HG02678 (cell line): Measurements from ENCODE around the gene AMBRA1.
"Not testable (repeated sequence)": the region's sequence is repeated elsewhere in the genome, so short reads cannot be mapped to it uniquely, and the experiment has no call there.

ENCODE experiments used
- ATAC-seq: cut with Tn5 transposase; IDR thresholded peaks from one replicate; pipeline ENCODE4 v1.9.1; 2021; ENCODE audit warnings: mild to moderate bottlenecking, moderate library complexity; ENCODE audit not compliant: unreplicated experiment

The AMBRA1 gene

DNA sequence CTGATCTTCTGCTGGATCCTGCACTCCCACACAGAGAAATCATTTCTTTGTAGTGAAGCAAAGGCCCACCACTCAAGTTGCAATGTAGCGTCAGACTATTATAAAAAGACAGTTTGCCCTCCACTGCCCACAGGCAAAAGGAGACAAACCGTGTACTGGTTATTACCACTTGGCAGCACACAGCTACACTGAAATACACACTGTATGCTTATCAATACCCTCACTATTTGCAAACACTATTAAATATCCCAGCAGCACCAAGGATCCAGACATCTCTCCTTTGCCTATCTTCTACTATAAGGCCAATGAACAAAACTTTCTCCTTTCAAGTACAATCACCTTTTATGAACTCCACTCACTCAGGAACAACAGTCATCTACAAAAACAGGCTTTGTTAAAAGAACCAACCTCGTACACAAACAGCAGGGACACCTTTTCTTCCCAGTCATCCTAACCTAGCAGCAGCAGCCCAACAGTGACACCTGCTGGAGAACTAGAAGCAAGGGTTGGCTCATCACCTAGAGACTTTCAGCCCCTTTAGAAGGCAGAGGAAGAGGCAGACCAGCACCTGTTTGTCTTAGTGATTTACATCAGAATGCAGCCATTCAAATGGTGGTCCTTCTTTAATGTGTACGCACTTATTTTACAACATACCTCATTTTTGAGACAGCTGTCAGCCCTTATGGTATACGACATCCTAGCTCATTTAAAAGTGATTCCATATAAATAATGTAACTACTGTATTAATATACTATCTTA is 56.1 kb downstream of the AMBRA1 start:
- no peak for ATAC-seq

DNA sequence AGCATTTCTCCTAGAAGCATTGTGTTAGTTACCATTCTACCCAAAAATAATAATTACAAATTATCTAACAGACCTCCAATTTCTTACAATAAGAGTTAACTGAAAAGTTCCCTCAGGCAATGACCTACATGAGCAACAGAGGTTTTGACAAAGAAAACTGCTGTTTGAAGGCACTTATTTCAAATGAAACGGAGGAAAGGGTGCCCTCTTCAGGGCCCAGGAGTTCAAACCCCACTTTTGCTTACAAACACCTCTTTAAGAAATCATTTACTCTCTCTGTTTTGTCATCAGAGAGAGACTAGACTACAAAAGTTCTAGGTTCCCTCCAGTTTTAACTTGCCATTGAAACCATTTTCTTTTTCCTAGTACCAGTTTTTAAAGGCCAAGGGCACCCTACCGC is 56.7 kb downstream of the AMBRA1 start:
- no peak for ATAC-seq

DNA sequence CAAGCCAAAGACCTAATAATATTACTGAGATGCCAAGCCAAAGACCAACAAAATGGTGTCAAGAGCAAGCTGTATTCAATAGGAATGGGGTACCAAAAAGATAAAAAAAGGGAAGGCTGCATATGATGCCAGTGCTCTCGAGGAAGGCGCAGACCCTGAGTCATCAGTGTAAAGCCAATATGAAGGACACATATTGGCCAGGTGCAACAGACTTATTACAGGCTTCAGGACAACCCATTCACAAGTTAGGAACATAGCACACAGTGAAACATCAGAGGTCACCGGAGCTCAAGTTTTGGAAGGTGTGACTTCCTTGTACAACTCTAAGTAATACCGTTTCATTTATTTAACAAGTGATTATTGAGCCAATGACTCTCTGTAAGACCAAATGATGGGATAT is 58.1 kb downstream of the AMBRA1 start:
- no peak for ATAC-seq

DNA sequence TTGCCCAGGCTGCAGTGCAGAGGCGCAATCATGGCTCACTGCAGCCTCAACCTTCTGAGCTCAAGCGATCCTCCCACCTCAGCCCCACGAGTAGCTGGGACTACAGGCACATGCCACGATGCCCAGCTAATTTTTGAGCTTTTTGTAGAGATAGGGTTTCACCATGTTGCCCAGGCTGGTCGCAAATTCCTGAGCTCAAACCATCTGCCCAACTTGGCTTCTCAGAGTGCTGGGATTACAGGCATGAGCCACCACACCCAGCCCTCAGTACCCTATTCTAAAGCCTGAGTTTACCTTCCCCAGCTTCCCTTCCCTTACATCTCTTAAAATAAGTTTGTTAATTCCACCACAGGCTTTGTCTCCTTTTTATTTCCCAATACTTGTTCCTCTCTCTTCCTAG is 59.1 kb downstream of the AMBRA1 start:
- no peak for ATAC-seq

DNA sequence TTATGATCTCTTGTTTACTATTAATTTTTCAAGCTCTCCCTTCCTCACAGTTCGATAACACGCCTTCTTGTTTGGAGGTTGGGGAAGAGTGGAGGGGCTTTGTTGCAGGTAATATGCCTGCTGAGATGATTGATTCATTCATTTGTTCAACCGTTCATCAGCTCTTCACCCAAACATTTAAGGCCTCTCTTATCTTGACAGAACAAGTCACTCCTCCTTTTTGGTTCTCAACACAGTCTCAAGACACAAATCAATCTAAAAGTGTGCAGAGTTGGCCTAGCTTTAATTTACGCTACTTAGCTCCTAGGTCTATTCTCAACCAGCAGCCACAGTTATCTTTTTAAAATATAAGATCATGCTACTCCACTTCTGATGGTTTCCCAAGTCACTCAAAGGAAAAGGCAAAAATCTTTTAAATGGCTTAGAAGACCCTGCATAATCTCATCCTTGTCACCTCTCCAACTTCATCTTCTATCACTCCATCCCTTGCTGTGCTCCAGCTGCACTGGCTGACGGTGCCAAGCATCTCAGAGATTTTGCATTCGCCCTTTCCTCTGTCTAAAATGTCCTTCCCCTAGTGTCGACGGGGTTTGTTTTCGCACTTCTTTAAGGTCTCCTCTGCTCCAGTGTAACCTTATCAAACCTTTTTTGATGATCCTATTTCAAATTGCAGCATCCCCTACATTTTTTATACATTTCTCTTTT is 60.3 kb downstream of the AMBRA1 start:
- no peak for ATAC-seq

DNA sequence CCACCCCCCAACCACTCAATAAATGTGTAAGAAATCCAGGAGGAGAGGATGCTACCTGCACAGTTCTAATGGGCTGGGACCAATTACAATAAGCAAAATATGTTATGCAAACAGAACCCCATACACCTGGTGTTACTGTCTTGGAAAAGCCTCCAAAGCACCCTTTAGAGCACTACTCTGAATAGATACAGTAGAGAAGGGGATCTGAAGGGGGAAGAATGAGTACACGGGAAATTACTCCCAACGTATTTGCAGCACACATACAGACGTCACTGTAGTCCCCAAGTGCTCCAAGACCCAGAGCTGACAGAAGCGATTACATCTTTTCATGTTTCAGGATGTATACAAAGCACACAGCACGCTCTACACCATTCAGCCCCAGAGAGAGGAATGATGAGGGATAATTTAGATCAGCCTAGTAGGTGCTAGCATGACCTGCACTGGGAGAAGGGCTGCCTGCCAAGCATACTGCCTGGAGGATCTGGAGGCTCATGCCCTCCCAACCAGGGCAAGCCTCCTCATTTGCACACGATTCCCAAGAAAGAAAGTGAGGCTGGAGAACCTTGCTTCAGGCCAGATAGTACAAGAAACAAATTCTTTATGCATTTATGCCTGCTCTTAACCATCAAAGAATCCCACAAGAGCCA is 63.8 kb downstream of the AMBRA1 start:
- no peak for ATAC-seq

DNA sequence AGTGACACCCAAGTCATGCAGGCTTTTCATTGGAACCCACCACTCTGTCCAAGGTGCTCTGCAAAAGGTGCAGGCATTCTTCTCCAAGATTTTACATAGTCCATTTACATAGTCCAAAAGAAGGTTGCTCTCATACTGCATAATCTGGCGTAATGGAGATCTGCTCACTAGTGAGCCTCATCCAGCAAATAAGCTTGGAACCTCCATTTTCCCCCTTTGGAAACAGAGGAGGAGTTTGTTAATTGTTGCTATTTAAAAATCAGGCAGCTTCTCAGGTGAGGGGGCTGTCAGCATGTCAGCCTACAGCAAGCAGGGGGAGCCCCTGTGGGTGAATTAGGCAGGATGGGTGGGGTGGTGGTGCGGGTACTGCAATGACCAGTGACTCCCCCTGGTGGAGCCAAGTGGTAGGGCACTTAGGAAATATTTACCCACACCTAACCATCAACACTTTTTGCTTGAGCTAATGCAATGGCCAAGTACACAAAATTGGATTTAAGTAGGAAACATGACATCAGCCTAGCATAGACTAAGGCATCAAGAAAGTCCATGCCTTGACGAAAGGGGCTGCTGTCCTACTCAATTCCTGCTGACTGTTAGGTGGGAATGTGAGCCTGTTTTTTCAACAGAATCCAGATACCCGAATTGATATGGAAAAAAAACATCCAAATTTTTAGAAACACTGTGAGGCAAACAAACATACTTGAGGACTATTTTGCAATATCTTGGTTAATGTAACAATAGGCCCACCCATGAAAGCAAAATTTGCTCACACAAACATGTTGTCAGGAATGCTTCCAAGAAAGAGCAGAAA is 64.5 kb downstream of the AMBRA1 start:
- peak; percentile 65 for ATAC-seq

DNA sequence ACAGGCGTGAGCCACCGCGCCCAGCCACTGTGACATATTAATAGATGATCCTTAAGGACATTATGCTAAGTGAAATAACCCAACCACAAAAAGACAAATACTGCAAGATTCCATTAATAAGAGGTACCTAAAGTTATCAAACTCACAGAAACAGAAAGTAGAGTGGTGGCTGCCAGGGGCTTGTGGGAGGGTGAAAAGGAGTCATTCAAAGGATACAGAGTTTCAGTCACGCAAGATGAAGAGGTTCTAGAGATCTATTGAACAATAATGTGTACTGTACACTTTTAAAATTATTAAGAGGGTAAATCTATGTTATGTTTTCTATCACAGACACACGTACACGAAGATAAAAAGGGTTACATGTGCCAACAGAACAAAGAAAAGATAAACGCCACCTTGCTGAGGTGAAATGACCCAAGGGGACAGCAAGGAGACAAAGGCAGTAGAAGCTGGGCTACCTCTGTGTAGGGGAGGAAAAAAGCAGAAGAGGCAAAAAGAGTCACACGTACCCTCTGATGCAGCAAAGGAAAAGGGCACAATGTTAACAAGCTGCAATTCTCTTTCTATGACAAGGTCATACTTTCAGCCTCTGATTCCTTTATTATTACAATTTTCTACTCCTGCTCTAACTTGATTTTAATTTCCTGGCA is 65.3 kb downstream of the AMBRA1 start:
- ATAC-seq = no peak

DNA sequence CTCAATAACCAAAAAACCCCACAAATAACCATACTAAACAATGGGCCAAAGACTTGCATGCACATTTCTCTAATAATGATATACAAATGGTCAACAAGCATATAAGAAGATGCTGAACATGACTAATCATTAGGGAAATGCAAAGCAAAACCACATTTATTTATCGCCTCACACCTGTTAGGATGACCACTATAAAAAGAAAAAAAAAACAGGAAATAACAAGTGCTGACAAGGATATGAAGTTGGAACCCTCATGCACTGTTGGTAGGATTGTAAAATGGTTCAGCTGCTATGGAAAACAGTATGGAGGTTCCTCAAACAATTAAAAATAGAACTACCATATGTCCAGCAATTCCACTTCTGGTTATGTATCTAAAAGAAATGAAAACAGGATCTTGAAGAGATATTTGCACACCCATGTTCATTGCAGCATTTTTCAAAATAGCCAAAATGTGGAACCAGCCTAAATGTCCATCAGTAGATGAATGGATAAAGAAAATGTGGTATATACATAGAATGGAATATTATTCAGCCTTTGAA is 66.2 kb downstream of the AMBRA1 start:
- no peak for ATAC-seq

DNA sequence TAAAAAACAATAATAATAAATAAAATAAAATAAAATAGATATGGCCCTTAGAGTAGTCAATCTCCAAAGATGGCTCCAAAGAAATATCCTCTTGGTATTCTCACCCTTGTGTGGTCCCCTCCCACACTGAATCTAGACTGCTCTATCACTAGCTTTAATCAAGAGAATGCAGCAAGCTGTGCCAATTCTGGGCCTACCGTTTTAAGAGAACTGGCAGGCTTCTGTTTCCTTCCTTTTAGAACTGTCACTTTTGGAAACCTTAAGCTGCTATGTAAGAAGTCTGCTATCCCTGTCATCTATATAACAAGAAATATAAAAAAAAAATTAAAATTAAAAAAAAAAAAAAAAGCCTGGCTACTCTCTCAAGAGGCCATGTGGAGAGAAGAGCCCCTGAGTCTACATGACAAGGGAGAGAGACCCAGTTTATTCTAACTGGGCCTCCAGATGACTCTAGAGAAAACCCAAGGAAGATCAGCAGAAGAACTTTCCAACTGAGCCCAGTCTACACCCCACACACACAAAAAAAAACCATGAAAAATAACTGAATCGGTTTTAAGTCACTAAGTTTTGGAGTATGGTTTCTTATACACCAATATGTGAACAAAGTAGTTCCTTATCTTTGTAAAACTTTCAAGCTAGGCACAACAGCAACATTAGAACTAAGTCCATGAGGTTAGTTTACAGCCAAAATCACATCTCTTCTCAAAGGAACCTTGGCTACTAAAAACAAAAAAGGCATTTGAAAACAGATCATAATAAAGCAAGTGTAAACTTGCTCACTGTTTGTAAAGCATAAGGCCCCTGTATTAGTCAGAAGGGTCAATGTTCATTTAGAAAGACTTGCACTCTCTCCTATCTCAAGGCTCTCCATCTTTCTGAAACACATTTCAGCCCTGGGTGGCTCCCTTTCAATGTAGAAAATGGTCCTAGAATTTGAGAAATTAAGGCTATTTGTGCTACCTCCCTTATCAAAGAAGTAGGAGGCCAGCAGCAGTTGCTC is 67.3 kb downstream of the AMBRA1 start:
- ATAC-seq = no peak

DNA sequence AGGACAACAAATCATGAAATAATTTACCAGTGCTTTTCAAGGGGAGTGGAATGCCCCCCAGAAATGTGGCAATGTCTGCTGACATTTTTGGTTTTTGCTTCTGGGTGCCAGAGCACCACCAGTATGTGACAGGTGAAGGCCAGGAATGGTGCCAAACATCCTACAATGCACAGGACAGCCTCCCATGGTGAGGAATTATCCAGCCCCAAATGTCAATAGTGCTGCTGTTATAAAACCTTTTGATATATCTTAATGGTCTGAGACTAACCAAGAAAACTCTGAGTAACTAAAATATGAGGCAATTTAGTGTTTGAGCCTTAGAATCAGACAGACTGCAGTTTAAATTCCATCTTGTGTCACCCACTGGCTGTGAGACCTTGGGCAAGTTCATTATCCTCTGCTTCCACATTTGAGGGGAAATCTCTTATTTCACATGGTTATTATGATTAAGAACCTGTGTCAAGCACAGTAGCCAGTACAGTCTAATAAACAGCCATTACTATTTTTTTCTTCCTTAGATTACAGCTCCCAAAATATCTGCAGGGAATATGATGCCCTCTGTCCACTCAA is 69.5 kb downstream of the AMBRA1 start:
- ATAC-seq = no peak

DNA sequence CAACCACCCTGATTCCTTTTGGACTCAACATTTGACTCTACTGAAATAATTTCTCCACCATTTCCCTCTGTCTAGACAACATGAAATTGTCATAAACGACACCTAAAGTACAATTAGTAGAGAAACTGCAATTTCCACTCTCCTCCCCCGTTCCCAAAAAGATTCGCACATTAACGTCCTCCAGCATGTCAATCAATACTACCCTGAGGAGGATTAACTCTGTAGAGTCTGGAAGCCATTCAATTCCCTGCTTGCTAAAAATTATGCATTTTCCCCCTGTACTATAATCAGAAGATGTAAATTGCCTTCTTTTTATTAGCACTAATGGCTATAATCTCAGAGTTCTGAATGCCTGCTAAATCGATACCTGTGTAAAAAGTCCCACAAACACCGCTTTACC is 70.5 kb downstream of the AMBRA1 start:
- no peak for ATAC-seq

DNA sequence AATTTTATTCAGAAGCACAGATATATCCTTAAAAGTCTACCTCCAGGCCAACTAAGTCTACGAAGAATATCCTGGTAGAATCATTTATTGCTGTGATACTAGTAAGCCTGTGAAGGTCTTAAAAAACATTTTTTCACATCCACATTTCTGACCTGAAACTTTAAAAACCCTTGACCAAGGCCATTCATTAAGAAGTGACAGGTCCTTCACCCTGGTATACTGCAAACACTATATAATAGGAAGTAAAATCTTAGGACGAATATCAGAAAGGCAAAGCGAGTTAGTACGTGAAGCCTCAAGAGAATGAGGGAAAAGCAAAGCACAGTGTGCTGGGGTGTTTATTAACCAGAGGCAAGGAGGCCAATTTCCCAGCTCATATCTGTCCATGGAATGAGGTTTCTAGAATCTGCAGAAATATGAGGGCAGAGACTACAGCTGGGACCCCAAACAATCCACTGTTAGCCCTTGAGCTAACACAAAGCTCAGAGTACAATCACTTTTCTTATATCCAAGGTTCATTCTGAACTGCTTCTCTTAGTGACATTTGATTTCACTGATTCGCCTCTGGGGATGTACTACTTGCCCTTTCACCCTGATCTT is 71.0 kb downstream of the AMBRA1 start:
- no peak for ATAC-seq

DNA sequence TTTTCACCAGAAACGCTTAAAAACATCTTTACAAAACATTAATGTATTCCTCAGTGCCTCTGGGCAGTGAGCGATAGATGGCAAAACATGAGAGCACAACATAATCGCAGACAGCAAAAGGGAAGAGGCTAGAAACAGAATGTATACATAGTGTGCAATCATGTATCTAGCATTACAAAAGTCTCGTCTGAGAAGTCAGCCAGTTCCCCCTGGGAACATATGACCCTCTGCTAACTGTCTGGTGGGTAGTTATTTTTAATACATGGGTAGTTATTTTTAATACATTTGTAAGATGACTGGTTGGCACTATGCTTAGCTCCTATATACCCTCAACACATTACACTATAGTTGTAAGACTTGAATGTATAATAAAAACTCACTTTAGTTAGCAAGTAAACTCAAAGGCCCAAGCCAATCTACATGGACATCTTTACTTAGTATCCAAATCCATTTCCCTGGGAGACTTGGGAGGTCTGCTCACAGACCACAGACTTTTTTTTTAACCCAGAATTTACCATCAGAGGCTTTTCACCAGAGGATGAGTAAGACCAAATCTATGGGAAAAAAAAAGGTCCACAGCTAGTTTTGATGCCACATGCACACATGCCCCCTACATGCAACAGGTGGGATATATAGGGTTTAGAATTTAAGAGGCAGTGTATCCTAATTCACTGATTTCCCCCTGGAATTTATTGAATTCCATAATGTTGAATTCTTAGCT is 71.7 kb downstream of the AMBRA1 start:
- ATAC-seq = no peak

DNA sequence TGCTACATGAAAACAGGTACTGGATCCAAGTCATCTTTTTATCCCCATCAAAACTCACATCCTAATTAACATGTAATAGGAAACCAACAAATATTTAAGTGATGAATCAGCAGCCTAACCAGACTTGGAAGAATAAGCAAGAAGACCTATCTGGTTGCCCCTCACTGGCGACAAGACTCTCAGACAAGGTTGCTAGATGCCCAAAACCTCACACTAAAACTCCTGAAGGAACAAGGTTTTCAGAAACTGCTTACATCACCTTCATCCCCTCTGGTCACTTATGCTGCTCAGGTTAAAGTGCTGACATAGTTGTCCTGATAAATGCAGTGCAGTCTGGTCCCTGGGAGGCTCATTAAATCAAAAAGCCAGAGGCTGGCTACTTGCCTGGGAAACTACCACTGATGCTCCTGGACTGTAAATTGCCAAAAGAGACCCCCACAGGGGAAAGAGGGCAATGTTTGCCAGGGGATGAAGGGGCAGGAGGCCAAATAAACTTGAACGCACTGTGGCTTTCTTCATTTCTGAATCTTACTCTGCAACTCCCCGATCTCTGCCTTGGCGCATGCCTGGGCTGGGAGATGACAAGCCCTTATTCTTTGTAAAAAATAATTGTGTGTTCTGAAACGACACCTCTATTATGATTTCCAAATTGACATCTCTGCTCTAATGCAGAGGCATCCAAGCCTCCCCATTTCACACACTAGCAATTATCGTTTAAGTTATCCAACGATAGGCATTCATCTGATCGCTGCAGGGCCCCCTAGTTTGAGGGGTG is 72.7 kb downstream of the AMBRA1 start:
- ATAC-seq = no peak

DNA sequence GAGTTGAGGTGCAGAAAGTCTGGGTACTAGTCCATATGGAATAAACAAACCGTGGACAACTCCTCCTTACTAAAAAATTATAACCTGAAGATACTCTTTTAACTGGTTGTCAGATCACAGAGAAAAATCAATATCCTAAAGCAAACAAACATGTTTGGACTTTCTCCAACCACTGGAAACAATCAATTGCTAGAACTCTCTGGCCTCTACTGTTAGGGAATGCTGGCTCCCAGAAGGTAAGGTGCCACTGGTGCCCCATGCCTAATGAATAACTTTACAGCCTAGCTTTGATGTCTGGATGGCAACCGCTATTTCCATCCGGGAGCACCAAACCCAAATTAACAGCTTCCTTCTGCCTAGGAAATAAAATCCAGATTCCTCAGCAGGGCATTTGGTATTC is 74.5 kb downstream of the AMBRA1 start:
- no peak for ATAC-seq

DNA sequence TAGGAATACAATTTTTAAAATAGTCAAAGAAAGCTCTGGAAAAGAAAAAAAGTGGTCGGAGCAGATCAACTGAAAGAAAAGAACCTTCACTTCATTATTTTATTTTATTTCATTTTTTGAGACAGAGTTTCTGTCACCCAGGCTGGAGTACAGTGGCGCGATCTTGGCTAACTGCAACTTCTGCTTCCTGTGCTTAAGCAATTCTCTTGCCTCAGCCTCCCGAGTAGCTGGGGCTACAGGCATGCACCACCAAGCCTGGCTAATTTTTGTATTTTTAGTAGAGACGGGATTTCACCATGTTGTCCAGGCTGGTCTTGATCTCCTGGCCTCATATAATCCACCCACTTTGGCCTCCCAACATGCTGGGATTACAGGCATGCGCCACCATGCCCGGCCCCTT is 74.9 kb downstream of the AMBRA1 start:
- ATAC-seq = not testable (repeated sequence)
